ENCODE results near the gene DAGLB.
"Not testable (repeated sequence)": the region's sequence is repeated elsewhere in the genome, so short reads cannot be mapped to it uniquely, and the experiment has no call there.

- TF ChIP-seq CTCF, POLR2A (IDR thresholded peaks at IDR 0.05): not testable (repeated sequence)
Observed at GRCh38 chr7:6449884-6450283, 2.1 kb upstream of the DAGLB start.

Data from testis (tissue), 2 donors.